DMS79 (cell line): ENCODE data around the gene RPS18.
"Not testable (repeated sequence)": the region's sequence is repeated elsewhere in the genome, so short reads cannot be mapped to it uniquely, and the experiment has no call there.

Experiments
- DNase-seq: peaks from one replicate; lab custom pipeline; 2025; lab: John Stamatoyannopoulos, UW

Gene RPS18

GRCh38 chr6:33272275-33273128 is 627 bp downstream of the RPS18 start:
- no peak for DNase-seq

GRCh38 chr6:33273129-33273923 is 1.5 kb downstream of the RPS18 start:
- DNase-seq = no peak

DNA sequence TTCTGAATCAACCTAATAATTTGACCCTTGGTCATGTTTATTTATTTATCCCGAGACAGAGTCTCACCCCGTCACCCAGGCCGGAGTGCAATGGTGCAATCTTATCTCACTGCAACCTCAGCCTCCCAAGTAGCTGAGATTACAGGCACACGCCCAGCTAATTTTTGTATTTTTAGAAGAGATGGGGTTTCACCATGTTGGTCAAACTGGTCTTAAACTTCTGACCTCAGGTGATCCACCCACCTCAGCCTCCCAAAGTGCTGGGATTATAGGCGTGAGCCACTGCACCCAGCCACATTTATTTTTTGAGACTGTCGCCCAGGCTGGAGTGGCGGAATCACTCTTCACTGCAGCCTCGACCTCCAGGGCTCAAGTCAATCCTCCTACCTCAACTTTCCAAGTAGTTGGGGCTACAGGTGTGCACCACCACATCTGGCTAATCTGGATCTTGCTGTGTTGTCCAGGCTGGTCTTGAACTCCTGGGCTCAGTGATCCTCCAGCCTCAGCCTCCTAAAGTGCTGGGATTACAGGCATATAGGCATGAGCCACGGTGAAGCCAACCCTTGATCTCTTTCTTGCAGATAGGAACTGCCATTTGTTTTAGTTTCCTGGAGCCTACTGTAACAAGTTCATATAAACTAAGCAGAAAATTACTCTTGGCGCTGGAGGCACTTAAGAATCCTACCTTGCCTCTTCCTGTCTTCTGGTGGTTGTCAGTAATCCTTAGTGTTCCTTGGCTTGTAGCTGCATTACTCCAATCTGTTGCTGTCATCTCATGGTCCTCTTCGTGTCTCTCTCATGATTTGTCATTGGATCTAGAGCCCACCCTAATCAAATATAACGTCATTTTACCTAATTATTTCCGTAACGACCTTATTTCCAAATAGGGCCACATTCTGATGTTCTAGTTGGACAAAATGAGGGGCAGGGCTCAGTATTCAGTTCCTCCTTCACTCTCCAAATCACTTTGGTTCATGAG is 2.3 kb downstream of the RPS18 start:
- no peak for DNase-seq

DNA sequence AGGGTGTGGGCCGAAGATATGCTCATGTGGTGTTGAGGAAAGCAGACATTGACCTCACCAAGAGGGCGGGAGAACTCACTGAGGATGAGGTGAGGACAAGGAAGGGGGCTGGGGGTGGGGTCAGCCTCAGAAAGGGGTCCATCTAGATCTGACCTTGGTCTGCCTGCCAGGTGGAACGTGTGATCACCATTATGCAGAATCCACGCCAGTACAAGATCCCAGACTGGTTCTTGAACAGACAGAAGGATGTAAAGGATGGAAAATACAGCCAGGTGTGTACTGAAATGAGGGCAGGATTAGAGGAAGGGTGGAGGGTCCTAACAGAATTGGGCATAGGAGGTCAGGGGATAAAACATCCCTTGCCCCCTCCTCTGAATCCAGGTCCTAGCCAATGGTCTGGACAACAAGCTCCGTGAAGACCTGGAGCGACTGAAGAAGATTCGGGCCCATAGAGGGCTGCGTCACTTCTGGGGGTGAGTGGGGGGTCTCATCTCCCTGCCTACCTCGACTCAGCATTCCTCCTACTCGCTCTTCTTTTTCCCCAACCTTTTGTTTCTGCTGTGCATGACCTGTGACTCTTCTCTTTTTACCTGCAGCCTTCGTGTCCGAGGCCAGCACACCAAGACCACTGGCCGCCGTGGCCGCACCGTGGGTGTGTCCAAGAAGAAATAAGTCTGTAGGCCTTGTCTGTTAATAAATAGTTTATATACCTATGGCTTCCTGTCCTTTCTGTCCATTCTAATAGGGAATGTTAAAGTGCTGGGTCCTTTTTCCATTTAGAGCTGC is 4.1 kb downstream of the RPS18 start:
- DNase-seq = not testable (repeated sequence)

GRCh38 chr6:33276581-33276863 is 4.6 kb downstream of the RPS18 start:
- DNase-seq = no peak

- DNase-seq = peak; percentile 82
These were observed 5.2 kb downstream of the RPS18 start, which contains the start of gene B3GALT4 for GRCh38 chr6:33276864-33277662. Gene B3GALT4 (plus strand): TSS chr6:33277123. CDS start chr6:33277420, 297 bp downstream.

DNA sequence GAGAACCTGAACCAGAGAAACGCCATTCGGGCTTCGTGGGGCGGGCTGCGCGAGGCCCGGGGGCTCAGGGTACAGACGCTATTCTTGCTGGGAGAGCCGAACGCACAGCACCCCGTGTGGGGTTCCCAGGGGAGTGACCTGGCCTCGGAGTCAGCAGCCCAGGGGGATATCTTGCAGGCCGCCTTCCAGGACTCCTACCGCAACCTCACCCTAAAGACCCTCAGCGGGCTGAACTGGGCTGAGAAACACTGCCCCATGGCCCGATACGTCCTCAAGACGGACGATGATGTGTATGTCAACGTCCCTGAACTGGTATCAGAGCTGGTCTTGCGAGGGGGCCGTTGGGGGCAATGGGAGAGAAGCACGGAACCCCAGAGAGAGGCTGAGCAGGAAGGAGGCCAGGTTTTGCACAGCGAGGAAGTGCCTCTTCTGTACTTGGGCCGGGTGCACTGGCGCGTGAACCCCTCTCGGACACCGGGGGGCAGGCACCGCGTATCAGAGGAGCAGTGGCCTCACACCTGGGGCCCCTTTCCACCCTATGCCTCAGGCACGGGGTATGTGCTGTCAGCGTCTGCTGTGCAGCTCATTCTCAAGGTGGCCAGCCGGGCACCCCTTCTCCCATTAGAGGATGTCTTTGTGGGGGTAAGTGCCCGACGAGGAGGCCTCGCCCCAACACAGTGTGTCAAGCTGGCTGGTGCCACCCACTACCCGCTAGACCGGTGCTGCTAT is 6.0 kb downstream of the RPS18 start:
- DNase-seq = no peak

DNA sequence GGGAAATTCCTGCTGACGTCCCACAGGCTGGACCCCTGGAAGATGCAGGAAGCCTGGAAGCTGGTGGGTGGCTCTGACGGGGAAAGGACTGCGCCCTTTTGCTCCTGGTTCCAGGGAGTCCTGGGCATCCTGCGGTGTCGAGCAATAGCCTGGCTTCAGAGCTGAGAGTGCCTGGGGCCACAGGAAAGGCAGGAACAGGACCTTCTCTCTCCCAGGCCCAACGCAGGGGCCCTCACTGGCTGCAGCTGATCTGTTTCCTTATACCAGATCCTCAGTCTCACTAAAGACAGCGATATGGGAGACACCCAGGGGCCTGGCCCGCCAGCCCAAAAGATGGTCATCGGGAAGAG is 6.5 kb downstream of the RPS18 start:
- DNase-seq = no peak

DNA sequence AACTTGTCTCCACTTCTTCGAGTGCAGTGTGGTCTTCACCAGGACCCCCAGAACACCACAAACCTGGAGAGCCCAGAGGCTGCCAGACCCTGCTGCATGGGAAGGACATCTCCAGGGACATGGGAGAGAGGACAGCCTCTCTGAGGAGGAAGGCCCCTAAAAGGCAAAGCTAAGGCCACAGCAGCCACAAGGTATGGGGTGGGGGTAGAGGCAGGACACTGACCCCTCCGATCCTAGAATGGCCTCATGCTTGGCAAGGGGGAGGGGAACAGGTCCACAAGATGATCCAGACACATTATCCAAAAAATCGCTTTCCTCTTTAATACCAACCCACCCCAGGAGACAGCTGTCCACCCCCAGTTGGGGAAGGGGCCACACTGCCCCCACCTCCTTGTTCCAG is 6.9 kb downstream of the RPS18 start:
- no peak for DNase-seq

- no peak for DNase-seq
These were observed 7.4 kb downstream of the RPS18 start for GRCh38 chr6:33279257-33279695.

DNA sequence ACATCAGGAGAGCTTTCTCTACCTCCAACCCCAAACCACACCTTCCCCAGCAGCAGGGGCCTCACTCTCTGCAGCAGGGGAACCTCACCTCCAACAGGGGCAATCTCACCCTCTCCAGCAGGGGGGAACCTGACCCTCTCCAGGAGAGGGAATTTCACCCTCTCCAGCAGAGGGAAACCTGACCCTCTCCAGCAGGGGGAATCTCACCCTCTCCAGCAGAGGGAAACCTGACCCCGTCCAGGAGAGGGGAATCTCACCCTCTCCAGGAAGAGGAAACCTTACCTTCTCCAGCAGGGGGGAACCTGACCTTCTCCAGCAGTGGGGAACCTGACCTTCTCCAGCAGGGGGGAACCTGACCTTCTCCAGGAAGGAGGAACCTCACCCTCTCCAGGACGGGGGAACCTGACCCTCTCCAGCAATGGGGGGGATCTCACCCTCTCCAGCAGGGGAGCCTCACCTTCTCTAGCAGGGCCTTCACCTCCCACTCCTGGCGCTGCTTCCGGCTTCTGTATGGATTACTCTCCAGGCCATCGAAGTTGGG is 8.2 kb downstream of the RPS18 start:
- no peak for DNase-seq

GRCh38 chr6:33280539-33280938 is 8.7 kb downstream of the RPS18 start:
- no peak for DNase-seq

- not testable (repeated sequence) for DNase-seq
These were observed 13.3 kb downstream of the RPS18 start for GRCh38 chr6:33285214-33285613.

DNA sequence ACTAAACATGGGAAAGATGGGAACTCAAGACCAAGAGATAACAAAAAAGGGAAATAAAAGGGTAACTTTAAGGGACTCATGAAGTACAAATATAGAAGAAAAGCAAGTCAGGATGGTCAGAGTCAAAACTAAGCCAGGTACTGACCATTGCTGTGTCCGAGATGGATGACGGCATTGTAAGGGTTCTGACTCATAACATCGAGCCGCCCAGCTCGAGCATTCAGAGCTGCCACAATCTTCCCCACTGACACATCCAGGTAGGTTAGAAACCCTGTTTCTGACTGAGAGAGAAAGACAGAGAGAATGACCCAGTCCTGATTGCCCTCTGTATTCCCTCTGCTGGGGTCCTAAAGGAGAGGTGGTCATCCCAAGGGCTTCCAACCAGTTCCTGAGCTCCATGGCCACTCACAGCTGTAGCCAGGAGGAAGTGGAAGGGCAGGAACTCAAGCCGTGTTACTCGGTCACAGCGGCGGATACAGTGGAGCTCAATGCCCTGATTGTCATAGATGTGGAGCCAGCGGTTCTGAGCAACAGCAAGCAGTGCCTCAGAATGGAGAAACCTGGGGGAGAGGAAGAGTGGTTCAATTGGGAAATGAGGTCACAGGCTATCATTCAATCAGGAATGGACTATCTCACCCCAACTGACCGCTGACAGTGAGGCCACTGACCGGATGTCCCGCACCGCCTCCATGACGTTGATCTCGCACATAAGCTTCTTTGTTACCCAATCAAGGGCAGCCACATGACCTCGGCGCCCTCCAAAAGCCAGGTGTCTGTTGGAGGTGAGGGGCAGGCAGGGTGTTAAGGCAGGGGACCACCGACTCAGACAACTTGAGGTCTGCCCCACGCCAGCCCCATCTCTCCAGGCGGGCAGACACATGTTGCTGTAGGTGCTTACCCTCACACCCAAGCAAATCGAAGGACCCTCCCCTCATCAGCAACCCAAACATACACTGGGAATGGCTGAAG is 15.4 kb downstream of the RPS18 start:
- DNase-seq = no peak

- DNase-seq = no peak
These were observed 16.5 kb downstream of the RPS18 start for GRCh38 chr6:33288141-33288920.

DNA sequence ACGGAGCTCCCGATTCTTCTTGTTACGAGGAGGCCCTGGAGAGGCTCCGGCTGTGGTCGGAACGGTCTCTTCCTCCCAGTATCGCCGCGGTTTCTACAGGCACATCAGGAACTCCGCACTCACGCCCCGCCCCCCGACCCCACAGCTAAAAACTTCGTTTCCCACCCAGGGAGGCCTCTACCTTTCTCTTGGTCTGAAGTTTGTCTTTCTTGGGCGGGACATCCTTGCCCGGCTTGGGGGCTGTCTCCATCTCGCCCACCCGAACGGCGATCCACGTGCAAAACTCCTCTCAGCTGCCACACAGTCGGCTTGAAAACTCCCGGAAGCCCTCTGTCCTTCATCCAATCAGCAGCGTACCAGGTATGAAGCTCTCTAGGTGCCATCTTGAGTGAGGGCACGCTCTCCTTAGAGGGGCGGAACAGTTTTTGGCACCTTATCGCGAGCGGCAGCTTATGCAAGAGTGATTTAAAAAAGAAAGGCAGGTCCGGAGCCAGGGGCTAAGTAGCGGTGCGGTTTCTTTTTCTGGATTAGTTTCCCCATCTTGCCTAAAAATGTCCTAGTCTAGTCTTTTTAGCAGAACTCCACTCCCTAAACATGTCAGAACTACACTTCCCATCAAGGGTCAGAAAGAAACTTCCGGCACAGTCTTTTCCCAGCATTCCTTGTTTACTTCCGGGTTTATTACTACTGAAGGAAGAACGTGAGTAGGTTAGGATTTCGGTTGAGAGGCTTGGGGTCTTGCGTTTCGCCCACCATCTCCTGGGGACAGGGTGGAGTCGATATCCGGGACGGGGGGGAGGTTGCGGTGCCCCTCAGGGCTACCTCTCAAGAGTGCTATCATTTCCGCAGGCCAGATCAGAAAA is 17.3 kb downstream of the RPS18 start, which contains the start of the genes PFDN6 and WDR46:
PFDN6 (plus strand) TSS at position 681 of the 863 bp plus-strand sequence. CDS start 256 bp downstream, outside the sequence.
WDR46 (minus strand) TSS at position 319 of the 863 bp plus-strand sequence; CDS start at position 250, 69 bp downstream.
- DNase-seq = peak; percentile 88
